Measurements from ENCODE around the gene NAP1L4.
"Not testable (repeated sequence)": the region's sequence is repeated elsewhere in the genome, so short reads cannot be mapped to it uniquely, and the experiment has no call there.

Gene NAP1L4

GRCh38 chr11:2911785-2912391 lies 80.2 kb downstream of the NAP1L4 start:
- Histone ChIP-seq H3K36me3 (ENCODE audit: control insufficient read depth, insufficient read depth, low read length) (peaks cover 4% of the 10 kb centered on the region), H3K4me3 (ENCODE audit: low read depth, low read length) (no peak overlapping the region), H3K9ac (ENCODE audit: low read depth, low read length) (no peak overlapping the region), H3K27me3 (ENCODE audit: control insufficient read depth, insufficient read depth, low read length) (no peaks in the 10 kb centered on the region), H3K4me1 (ENCODE audit: control insufficient read depth, insufficient read depth, low read length) (no peaks in the 10 kb centered on the region), H3K9me3 (ENCODE audit: control insufficient read depth, insufficient read depth, low read length) (no peaks in the 10 kb centered on the region)

DNA sequence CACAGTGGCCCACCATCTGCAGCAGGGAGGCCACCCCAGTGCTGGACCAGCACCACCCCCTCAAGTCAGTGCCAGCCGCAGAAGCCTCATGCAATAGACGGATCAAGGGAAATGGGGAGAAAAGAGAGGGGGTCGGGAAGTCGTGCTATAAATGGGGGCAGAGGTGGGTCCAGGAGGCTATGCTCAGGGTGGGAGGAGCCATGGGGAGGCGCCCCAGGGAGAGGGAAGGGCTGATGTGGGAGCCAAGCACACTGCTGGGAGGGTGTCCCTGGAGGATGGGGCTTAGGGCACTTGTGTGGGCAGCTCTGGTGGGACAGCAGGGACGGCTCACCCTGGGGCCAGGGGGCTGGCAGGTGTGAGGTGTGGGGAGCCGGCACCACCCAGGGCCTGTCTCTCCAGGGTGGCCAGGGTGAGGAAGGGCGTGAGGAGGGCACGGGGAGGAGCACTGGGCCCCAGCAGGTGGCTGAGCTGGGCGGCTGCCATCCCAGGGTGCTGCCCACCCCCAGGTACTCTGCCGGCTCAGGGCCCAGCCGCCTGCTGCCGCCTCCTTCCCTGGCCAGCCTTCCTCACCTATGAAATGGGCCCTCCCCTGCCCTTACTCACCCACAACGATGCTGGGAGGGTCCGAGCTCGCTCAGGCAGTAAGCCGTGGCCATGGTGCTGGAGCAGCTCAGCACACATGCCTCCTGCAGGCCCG lies 80.9 kb downstream of the NAP1L4 start:
- no peaks in the 10 kb centered on the region for H3K4me1 ChIP-seq (ENCODE audit: control insufficient read depth, insufficient read depth, low read length)

DNA sequence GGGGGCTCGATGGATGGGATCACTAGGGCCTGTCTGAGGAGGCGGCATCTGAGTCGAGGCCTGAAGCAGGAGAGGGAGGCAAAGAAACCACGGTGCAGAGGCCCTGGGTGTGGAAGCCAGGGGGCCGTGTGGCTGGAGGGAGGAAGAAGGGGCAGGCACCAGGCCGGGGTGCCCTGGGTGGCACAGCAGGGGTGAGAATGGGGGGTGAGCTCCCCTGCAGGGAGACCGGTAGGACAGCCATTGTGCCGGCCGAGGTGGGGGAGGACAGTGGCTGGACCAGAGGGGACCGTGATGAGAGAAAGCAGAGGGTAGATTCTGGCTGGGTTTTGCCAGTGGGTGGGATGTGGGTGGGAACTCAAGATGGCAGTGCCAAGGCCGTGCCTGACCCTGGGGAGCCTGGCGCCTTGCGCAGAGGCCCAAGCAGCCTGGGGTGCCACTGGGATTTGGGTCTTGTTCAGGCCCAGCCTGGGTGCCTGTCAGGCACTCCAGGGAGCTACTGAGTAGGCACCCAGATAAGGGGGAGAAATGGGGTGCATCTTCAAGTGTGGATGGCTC lies 81.7 kb downstream of the NAP1L4 start:
- Histone ChIP-seq H3K9ac (ENCODE audit: low read depth, low read length) (no peak overlapping the region), H3K4me3 (ENCODE audit: low read depth, low read length) (no peak overlapping the region), H3K9me3 (ENCODE audit: control insufficient read depth, insufficient read depth, low read length) (no peaks in the 10 kb centered on the region), H3K27me3 (ENCODE audit: control insufficient read depth, insufficient read depth, low read length) (no peaks in the 10 kb centered on the region), H3K4me1 (ENCODE audit: control insufficient read depth, insufficient read depth, low read length) (no peaks in the 10 kb centered on the region), H3K36me3 (ENCODE audit: control insufficient read depth, insufficient read depth, low read length) (peaks cover 4% of the 10 kb centered on the region)

More for the DNA sequence above, 80.9 kb downstream of the NAP1L4 start:
- Histone ChIP-seq H3K9ac (ENCODE audit: low read depth, low read length) (no peak overlapping the region), H3K4me3 (ENCODE audit: low read depth, low read length) (no peak overlapping the region), H3K36me3 (ENCODE audit: control insufficient read depth, insufficient read depth, low read length) (peaks cover 4% of the 10 kb centered on the region), H3K9me3 (ENCODE audit: control insufficient read depth, insufficient read depth, low read length) (no peaks in the 10 kb centered on the region), H3K27me3 (ENCODE audit: control insufficient read depth, insufficient read depth, low read length) (no peaks in the 10 kb centered on the region)

- H3K9me3 ChIP-seq (ENCODE audit: control insufficient read depth, insufficient read depth, low read length), result no peaks in the 10 kb centered on the region
- H3K9ac ChIP-seq (ENCODE audit: low read depth, low read length), result no peak overlapping the region
- no peaks in the 10 kb centered on the region for H3K4me1 ChIP-seq (ENCODE audit: control insufficient read depth, insufficient read depth, low read length)
- H3K27me3 ChIP-seq (ENCODE audit: control insufficient read depth, insufficient read depth, low read length), result no peaks in the 10 kb centered on the region
- no peak overlapping the region for H3K4me3 ChIP-seq (ENCODE audit: low read depth, low read length)
- H3K36me3 ChIP-seq (ENCODE audit: control insufficient read depth, insufficient read depth, low read length), result peaks cover 6% of the 10 kb centered on the region
Observed at GRCh38 chr11:2909133-2909902, 82.8 kb downstream of the NAP1L4 start.

DNA sequence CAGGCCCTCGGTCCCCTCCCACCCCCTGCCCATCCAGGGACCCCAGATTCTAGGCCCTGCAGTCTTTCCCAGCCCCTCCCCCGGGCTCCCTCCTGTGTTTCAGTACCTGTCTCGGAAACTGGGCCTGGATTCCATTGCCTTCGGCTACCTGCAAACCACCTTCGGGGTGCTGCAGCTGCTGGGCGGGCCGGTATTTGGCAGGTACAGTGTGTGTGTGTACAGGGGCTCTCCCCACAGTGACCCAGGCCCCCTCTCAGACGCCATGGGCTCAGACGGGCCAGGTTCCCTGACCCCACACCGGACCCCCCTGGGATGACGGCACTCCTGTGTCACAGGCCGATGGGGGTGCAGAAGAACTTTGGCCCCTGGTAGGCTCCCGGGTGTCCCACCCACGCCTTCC lies 84.0 kb downstream of the NAP1L4 start:
- H3K36me3 ChIP-seq (ENCODE audit: control insufficient read depth, insufficient read depth, low read length), result peaks cover 6% of the 10 kb centered on the region

GRCh38 chr11:2905299-2905698 lies 86.8 kb downstream of the NAP1L4 start:
- not testable (repeated sequence) for H3K9me3 ChIP-seq (ENCODE audit: control insufficient read depth, insufficient read depth, low read length); H3K27me3 ChIP-seq (ENCODE audit: control insufficient read depth, insufficient read depth, low read length); H3K4me1 ChIP-seq (ENCODE audit: control insufficient read depth, insufficient read depth, low read length)

More for the DNA sequence above, 84.0 kb downstream of the NAP1L4 start:
- H3K9ac ChIP-seq (ENCODE audit: low read depth, low read length), result no peak overlapping the region
- no peaks in the 10 kb centered on the region for H3K4me1 ChIP-seq (ENCODE audit: control insufficient read depth, insufficient read depth, low read length)
- no peaks in the 10 kb centered on the region for H3K9me3 ChIP-seq (ENCODE audit: control insufficient read depth, insufficient read depth, low read length)
- no peak overlapping the region for H3K4me3 ChIP-seq (ENCODE audit: low read depth, low read length)
- H3K27me3 ChIP-seq (ENCODE audit: control insufficient read depth, insufficient read depth, low read length), result no peaks in the 10 kb centered on the region

GRCh38 chr11:2904153-2905052 lies 87.7 kb downstream of the NAP1L4 start:
- Histone ChIP-seq H3K4me3 (ENCODE audit: low read depth, low read length) (no peak overlapping the region), H3K9me3 (ENCODE audit: control insufficient read depth, insufficient read depth, low read length) (no peaks in the 10 kb centered on the region), H3K4me1 (ENCODE audit: control insufficient read depth, insufficient read depth, low read length) (peaks cover 4% of the 10 kb centered on the region), H3K36me3 (ENCODE audit: control insufficient read depth, insufficient read depth, low read length) (peaks cover 6% of the 10 kb centered on the region), H3K27me3 (ENCODE audit: control insufficient read depth, insufficient read depth, low read length) (peaks cover 8% of the 10 kb centered on the region), H3K9ac (ENCODE audit: low read depth, low read length) (no peak overlapping the region)

More at GRCh38 chr11:2905299-2905698, 86.8 kb downstream of the NAP1L4 start:
- H3K36me3 ChIP-seq (ENCODE audit: control insufficient read depth, insufficient read depth, low read length); H3K4me3 ChIP-seq (ENCODE audit: low read depth, low read length); H3K9ac ChIP-seq (ENCODE audit: low read depth, low read length): not testable (repeated sequence)

GRCh38 chr11:2903672-2904011 lies 88.5 kb downstream of the NAP1L4 start:
- Histone ChIP-seq H3K9ac (ENCODE audit: low read depth, low read length) (no peak overlapping the region), H3K9me3 (ENCODE audit: control insufficient read depth, insufficient read depth, low read length) (no peaks in the 10 kb centered on the region), H3K4me1 (ENCODE audit: control insufficient read depth, insufficient read depth, low read length) (peaks cover 4% of the 10 kb centered on the region), H3K27me3 (ENCODE audit: control insufficient read depth, insufficient read depth, low read length) (peaks cover 11% of the 10 kb centered on the region), H3K4me3 (ENCODE audit: low read depth, low read length) (no peak overlapping the region), H3K36me3 (ENCODE audit: control insufficient read depth, insufficient read depth, low read length) (peaks cover 6% of the 10 kb centered on the region)

- no peaks in the 10 kb centered on the region for H3K9me3 ChIP-seq (ENCODE audit: control insufficient read depth, insufficient read depth, low read length)
- peaks cover 2% of the 10 kb centered on the region for H3K36me3 ChIP-seq (ENCODE audit: control insufficient read depth, insufficient read depth, low read length)
- H3K4me3 ChIP-seq (ENCODE audit: low read depth, low read length), result peak overlapping the region; percentile 67
- peak overlapping the region; percentile 70 for H3K9ac ChIP-seq (ENCODE audit: low read depth, low read length)
- H3K27me3 ChIP-seq (ENCODE audit: control insufficient read depth, insufficient read depth, low read length), result peaks cover 13% of the 10 kb centered on the region
- peaks cover 4% of the 10 kb centered on the region for H3K4me1 ChIP-seq (ENCODE audit: control insufficient read depth, insufficient read depth, low read length)
Observed at GRCh38 chr11:2902784-2903671, 89.1 kb downstream of the NAP1L4 start.

- Histone ChIP-seq H3K4me1 (ENCODE audit: control insufficient read depth, insufficient read depth, low read length) (peaks cover 4% of the 10 kb centered on the region), H3K9me3 (ENCODE audit: control insufficient read depth, insufficient read depth, low read length) (no peaks in the 10 kb centered on the region), H3K9ac (ENCODE audit: low read depth, low read length) (peak overlapping the region; percentile 70), H3K4me3 (ENCODE audit: low read depth, low read length) (peak overlapping the region; percentile 67), H3K27me3 (ENCODE audit: control insufficient read depth, insufficient read depth, low read length) (peaks cover 13% of the 10 kb centered on the region), H3K36me3 (ENCODE audit: control insufficient read depth, insufficient read depth, low read length) (peaks cover 2% of the 10 kb centered on the region)
Observed at GRCh38 chr11:2901854-2902783, 90.0 kb downstream of the NAP1L4 start.

Data from iPS-15b (cell line).